Lower lobe of right lung (tissue), 2 donors: ENCODE results near the gene TPRN. TPM values are rescaled to one million over a fixed set of nuclear protein-coding genes. Genes with fewer than 3 reads are reported as not detected.

Experiments used
- ATAC-seq, 2 donors: fragments of 200-7000 bp; cut with Tn5 transposase; one replicate each; pipeline ENCODE4 v1.9.1; 2020 to 2022; ENCODE audit warnings: mild to moderate bottlenecking in 2 of 2, moderate library complexity in 2 of 2
- DNase-seq: peaks from one replicate; pipeline ENCODE4 v3.0.0-alpha.2; 2020
- H3K27ac ChIP-seq: fragments of 200-600 bp; one replicate; pipeline ENCODE4 v1.8.0; 2022
- H3K27me3 ChIP-seq: fragments of 200-600 bp; one replicate; pipeline ENCODE4 v1.8.0; 2022; ENCODE audit warnings: low read depth
- H3K36me3 ChIP-seq: fragments of 200-600 bp; one replicate; pipeline ENCODE4 v1.8.0; 2022; ENCODE audit warnings: mild to moderate bottlenecking
- H3K4me1 ChIP-seq: fragments of 200-600 bp; one replicate; pipeline ENCODE4 v1.8.0; 2022
- H3K4me3 ChIP-seq: fragments of 200-600 bp; one replicate; pipeline ENCODE4 v1.8.0; 2022; ENCODE audit warnings: mild to moderate bottlenecking
- H3K9me3 ChIP-seq: fragments of 200-600 bp; one replicate; pipeline ENCODE4 v1.8.0; 2022
- intact Hi-C: fragments of 100-400 bp; cut with DNase I; formaldehyde crosslinking; loops from one replicate; pipeline ENCODE4 v1.11.0; 2022
- total RNA-seq: library from RNA; stranded (reverse); fragmentation: NEBNext Ultra II Directional; extraction: Animal tissue kit (Norgen Biotek cat#: 25700); gene quantifications from one replicate; pipeline ENCODE4 v1.2.1, GENCODE V29; 2021
- TF ChIP-seq, protein P1 (sequence below): fragments of 200-600 bp; IDR thresholded peaks from one replicate; pipeline ENCODE4 v1.8.0; 2022; ENCODE audit warnings: antibody characterized with exemption, mild to moderate bottlenecking
- donor health status: DM: no; HTN: yes; CAD: no; lungs with severe emphysema.

The TPRN gene
- total RNA-seq, 1 donor from 2014 or later = 17.8 TPM

DNA sequence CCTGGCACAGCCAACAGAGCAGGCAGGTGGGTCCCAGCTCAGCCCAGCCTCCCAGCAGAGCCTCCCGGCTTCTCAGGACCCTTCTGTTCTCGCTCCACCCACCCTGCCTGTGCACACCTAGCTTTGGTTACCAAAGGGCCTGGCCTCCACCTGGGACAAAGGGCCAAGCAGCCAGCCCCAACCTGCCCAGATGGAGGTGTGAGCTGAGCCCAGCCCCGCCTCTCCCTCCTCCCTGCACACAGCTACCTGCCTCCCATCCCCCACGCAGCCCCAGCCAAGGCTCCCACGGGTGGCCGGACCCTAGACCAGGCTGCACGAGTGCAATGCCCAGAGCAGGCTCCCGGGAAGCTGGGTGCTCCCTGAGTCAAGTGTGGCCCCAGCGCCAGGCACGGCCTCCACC, 5.6 kb downstream of the TPRN start:
- DNase-seq = no peak
- Histone ChIP-seq H3K4me3 (no peak overlapping the region), H3K27ac (no peak overlapping the region), H3K36me3 (peaks cover 24% of the 10 kb centered on the region), H3K9me3 (no peaks in the 10 kb centered on the region), H3K27me3 (no peaks in the 10 kb centered on the region), H3K4me1 (peaks cover 69% of the 10 kb centered on the region)
- ATAC-seq = no peak
- TF ChIP-seq, protein P1, sequence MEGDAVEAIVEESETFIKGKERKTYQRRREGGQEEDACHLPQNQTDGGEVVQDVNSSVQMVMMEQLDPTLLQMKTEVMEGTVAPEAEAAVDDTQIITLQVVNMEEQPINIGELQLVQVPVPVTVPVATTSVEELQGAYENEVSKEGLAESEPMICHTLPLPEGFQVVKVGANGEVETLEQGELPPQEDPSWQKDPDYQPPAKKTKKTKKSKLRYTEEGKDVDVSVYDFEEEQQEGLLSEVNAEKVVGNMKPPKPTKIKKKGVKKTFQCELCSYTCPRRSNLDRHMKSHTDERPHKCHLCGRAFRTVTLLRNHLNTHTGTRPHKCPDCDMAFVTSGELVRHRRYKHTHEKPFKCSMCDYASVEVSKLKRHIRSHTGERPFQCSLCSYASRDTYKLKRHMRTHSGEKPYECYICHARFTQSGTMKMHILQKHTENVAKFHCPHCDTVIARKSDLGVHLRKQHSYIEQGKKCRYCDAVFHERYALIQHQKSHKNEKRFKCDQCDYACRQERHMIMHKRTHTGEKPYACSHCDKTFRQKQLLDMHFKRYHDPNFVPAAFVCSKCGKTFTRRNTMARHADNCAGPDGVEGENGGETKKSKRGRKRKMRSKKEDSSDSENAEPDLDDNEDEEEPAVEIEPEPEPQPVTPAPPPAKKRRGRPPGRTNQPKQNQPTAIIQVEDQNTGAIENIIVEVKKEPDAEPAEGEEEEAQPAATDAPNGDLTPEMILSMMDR = no peak
- intact Hi-C loops = no loop called here

DNA sequence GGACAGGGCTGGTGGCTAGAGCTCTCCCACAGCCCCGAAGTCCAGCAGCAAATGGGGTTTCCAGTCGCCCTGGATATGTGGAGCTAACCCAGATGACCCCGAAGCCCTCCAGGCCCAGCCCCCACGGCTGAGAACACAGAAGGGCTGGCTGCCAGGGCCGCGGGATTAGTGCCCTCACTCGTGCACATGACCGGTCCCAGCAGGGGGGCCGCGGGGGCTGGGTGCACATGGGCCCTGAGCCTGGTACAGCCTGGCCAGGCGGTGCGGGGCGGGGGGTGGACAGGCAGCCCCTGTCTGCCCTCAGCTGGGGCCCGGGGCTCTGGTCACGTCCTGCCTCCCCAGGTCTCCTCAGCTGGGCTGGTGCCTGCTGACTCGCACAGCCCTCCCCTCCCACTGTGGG, 6.2 kb downstream of the TPRN start:
- no peak overlapping the region for H3K27ac ChIP-seq
- peaks cover 70% of the 10 kb centered on the region for H3K4me1 ChIP-seq
- no peak overlapping the region for H3K4me3 ChIP-seq
- DNase-seq (no peak), ATAC-seq (no peak)
- H3K36me3 ChIP-seq = peaks cover 27% of the 10 kb centered on the region
- no peaks in the 10 kb centered on the region for H3K27me3 ChIP-seq
- TF ChIP-seq, protein P1 = no peak
- no peaks in the 10 kb centered on the region for H3K9me3 ChIP-seq
- intact Hi-C loops = no loop called here

DNA sequence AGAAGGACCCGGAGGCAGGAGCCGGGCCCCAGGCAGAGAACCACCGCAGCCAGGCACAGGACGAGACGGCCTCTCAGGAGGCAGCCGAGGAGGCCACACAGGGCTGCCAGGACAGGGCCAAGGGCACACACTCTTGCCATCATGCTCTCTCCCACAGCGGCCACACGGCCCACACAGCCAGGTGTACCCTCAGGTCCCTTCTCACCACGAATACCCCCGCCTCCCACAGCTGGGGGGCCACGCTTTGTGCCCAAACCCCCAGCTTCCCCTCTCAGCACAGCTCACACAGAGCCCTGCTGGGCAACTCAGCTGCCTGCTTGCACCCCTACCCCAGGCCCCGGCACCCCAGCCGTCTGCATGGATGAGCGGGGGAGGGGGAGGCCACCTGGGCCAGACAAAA, 6.8 kb downstream of the TPRN start:
- H3K36me3 ChIP-seq = peaks cover 27% of the 10 kb centered on the region
- DNase-seq = no peak
- intact Hi-C loops = no loop called here
- peaks cover 67% of the 10 kb centered on the region for H3K4me1 ChIP-seq
- no peak for ATAC-seq
- H3K9me3 ChIP-seq = no peaks in the 10 kb centered on the region
- no peak overlapping the region for H3K4me3 ChIP-seq
- H3K27ac ChIP-seq = no peak overlapping the region
- TF ChIP-seq, protein P1 = no peak
- H3K27me3 ChIP-seq = no peaks in the 10 kb centered on the region

DNA sequence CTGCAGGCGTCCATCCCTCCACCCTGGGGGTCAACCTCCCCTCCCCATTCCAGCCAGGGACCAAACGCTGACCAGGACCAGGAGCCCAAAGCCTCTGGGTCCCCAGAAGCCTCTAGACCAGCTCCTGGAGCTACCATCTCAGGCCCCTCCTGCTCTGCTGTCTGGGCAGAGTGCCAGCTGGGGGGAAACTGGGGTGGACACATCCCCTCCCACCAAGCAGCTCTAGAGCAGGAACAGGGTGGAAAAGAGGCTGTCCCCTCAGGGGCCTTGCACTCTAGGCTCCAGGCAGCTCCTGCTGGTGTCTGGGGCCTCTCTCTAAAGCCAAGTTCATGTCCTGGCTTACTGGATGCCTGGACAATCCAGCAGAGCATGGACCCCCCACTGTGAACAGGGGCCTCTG, 7.7 kb downstream of the TPRN start:
- H3K27me3 ChIP-seq = no peaks in the 10 kb centered on the region
- peaks cover 58% of the 10 kb centered on the region for H3K4me1 ChIP-seq
- no peak for ATAC-seq
- intact Hi-C loops = no loop called here
- TF ChIP-seq, protein P1 = no peak
- H3K36me3 ChIP-seq = peaks cover 27% of the 10 kb centered on the region
- H3K4me3 ChIP-seq = no peak overlapping the region
- H3K9me3 ChIP-seq = no peaks in the 10 kb centered on the region
- H3K27ac ChIP-seq = no peak overlapping the region
- no peak for DNase-seq

DNA sequence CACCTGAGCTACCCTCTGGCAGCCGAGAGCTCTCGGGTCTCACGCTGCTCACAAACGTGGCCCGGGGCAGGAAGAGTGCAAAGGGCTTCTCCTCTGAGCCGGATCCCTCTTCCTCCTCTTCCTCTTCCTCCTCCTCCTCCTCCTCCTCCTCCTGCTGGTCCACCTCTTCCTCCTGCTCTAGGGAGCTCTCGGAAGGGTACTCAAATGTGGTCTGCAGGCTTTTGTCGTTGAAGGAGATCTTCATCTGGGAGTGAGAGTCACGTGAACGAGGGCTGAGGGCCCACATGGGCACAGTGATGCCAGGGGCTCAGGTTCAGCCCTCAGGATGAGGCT, 8.1 kb downstream of the TPRN start:
- TF ChIP-seq, protein P1 = no peak
- Histone ChIP-seq H3K36me3 (peaks cover 27% of the 10 kb centered on the region), H3K27ac (no peak overlapping the region), H3K9me3 (no peaks in the 10 kb centered on the region), H3K27me3 (no peaks in the 10 kb centered on the region), H3K4me1 (peaks cover 59% of the 10 kb centered on the region), H3K4me3 (no peak overlapping the region)
- DNase-seq (no peak), ATAC-seq (no peak)
- intact Hi-C loops = no loop called here
